VCaP (cell line): Measurements from ENCODE around the gene FREM3.

Experiments
- H3K27ac ChIP-seq: fragments of 450-650 bp; 2 replicates; pipeline ENCODE4 v1.5.1; 2017
- TF ChIP-seq, protein P1 (sequence below): fragments of 450-650 bp; conservative IDR thresholded peaks from 2 replicates; pipeline ENCODE4 v1.5.1; 2017; ENCODE audit warnings: mild to moderate bottlenecking, moderate library complexity

The FREM3 gene

DNA sequence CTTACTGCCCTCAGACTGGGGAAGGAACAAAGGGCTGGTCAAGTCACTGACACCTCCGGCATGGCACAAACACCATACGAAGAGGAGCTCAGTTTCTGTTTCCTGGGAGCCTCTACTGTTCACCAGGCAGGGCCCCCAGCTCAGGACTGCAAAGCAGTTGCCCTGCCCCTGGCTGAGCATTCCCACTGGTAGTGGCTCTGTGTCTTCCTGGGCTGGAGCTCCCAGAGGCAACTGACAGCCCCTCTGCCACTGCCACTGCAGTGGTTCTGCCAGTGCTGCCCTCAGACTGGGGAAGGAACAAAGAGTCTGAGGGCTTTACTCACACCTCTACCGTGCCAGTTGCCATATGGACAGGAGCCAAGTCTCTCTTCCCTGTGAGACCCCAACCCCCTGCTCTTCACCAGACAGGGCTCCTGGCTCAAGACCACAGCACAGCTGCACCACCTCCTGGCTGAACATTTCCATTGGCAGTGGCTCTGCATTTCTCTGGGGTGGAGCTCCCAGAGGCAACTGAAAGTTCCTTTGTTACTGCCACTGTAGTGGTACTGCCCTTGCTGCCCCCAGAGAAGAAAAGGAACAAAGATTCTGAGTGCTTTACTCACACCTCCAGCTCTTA, 119.0 kb downstream of the FREM3 start:
- no peak overlapping the region for H3K27ac ChIP-seq
- TF ChIP-seq, protein P1, sequence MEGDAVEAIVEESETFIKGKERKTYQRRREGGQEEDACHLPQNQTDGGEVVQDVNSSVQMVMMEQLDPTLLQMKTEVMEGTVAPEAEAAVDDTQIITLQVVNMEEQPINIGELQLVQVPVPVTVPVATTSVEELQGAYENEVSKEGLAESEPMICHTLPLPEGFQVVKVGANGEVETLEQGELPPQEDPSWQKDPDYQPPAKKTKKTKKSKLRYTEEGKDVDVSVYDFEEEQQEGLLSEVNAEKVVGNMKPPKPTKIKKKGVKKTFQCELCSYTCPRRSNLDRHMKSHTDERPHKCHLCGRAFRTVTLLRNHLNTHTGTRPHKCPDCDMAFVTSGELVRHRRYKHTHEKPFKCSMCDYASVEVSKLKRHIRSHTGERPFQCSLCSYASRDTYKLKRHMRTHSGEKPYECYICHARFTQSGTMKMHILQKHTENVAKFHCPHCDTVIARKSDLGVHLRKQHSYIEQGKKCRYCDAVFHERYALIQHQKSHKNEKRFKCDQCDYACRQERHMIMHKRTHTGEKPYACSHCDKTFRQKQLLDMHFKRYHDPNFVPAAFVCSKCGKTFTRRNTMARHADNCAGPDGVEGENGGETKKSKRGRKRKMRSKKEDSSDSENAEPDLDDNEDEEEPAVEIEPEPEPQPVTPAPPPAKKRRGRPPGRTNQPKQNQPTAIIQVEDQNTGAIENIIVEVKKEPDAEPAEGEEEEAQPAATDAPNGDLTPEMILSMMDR: no peak

DNA sequence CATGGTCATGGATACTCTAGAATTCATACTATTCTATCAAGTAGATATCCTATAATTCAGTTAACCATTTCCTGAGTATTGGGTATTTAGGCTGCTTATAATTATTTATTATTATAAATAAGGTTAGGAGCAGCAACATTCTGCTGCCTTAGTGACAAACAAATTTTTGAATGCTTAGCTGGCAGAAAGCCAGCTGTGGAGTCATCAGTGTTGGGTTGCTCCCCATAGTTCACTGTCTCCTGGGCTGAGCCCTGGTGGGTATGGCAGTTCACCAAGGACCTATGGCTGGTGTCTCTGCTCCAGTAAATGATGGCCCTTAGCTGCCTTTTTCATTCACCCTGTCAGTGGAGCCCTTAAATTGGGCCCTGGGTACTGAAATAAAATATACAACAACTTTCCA, 125.1 kb downstream of the FREM3 start:
- TF ChIP-seq, protein P1: no peak
- no peak overlapping the region for H3K27ac ChIP-seq

DNA sequence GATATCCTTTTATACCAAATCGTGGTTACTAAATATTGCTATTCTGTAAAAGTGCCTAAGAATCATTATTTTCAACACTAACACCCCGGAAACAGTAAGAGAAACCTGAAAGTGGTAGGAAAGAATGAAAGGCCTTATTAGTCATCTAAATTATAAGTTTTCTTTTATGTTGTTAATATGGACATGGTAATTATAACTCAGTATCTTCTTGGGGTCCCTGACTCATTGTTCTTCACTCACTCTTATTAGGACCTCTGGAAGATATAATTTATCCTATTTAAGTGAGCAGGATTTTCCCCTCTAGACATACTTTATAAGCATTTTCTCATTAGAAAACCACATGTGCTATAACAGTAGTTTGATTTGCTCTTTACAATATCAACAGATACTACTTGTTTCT, 136.0 kb downstream of the FREM3 start:
- TF ChIP-seq, protein P1: no peak
- no peak overlapping the region for H3K27ac ChIP-seq

DNA sequence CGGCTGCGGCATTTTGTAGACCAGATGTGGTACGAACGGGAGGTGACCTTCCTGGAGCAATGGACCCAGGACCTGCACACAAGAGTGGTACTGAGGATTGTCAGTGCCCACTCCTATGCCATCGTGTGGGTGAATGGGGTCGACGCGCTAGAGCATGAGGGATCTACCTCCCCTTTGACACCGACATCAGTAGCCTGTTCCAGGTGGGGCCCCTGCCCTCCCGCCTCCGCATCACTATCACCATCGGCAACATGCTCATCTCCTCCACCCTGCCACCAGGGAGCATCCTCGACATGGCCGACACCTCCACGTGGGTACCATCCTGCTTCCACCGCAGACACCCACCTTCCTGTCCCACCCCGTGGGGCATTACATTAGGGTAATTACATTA, 140.7 kb downstream of the FREM3 start:
- peak overlapping the region; percentile 75 for H3K27ac ChIP-seq
- TF ChIP-seq, protein P1: peak; percentile 34; the same call in 1 of the 2 replicates

DNA sequence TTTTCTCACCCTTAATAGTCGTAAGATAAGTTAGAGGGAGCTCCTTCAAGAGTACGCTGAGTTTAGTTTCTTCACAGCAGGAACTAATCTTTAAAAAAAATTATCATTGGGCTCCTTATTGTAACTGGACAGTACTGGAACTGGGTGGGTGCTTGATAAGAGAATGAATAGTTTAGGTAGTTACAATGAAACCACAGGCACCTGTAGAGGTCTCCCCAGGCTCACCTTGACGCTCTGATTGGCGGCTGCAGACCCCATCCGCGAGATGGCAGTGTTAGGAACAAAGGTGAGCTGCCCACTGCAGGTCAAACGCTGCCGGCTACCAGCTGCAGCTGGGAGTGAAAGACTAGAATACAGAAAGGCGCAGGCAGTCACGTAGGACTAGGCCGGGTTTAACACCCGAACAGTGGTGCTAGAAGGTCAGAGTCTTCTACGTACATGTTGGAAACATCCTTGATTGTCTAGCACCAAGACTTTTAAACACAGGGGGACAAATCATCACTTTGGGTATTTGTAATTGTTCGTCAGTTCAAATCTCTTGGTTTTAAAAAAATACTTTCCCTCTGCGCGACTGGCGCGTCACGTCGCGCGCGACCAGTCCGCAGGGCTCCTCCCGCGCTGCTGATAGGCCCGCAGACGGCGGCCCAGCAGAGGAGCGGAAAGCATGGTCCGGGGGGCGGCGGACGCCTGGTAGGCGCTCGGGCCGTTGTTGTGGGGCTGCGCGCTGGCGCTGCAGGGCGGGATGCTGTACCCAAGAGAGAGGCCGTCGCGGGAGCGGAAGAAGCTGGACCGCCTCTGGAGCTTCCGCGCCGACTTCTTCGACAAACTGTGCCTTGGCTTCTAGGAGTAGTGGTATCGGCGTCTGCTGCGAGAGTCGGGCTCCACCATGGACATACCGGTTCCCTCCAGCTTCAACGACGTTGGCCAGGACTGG, 141.4 kb downstream of the FREM3 start:
- peak overlapping the region; percentile 75 for H3K27ac ChIP-seq
- TF ChIP-seq, protein P1: peak; percentile 93

DNA sequence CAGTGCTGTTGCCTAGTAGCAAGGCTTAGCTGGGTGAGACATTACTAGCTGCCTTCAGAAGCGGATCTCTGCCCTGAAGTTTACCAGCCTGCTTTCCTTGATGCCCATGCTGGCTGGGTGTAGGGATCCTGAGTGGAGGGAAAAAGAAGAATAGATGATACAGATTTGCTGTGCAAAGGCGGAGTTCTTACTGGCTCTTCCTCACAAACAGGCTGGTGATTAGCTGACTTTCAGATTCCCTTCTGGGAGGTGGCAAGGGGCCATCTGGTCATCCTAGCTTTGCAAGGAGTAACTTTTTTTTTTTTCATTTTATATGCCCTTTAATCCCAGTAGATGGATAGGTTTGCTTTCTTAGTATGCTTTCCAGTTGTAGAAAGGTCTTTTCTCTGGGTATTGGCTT, 142.2 kb downstream of the FREM3 start:
- TF ChIP-seq, protein P1: no peak

DNA sequence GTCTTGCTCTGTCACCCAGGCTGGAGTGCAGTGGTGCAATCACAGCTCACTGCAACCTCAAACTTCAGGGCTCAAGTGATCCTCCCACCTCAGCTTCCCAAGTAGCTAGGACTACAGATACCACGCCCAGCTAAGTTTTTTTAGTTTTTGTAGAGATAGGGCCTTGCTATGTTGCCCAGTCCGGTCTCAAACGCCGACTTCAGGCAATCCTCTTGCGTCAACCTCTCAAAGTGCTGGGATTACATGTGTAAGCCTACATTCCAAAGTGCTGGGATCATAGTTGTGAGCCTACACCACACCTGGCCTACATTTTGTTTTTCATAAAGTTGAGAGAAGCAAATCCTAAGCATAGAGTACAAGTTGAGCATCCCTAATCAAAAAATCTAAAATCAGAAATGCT, 144.8 kb downstream of the FREM3 start:
- TF ChIP-seq, protein P1: no peak
- no peak overlapping the region for H3K27ac ChIP-seq

More for the DNA sequence above, 142.2 kb downstream of the FREM3 start:
- H3K27ac ChIP-seq: peak overlapping the region; percentile 75
